ENCODE results near the gene CABYR. TPM values are rescaled to one million over a fixed set of nuclear protein-coding genes. Genes with fewer than 3 reads are reported as not detected.

Gene CABYR
- polyA plus RNA-seq, 1 donor (not counting 4 experiments of a cell fraction or from before 2014, with no cell fraction given), result 7.7 TPM

DNA sequence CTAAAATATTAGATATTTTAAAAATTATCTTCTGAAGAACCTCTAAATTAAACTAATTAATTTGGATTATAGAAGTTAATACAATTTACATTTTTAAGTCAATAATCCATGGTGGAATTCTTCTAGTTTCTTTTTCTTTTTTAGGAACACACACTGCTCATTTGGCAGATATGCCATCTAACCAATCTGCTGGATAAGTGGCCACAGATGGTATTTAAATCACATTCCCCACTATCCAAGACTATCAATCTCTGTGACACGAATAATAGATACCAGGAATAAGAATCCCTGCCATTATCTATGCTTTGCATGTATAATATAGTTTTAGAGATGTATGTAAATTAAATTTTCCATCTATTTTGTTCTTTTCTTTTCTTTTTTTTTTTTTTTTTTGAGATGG lies 58.5 kb downstream of the CABYR start:
- Histone ChIP-seq H3K36me3 (ENCODE audit: control insufficient read depth in 2 of 2, extremely low read depth in 1 of 2, insufficient read depth in 2 of 2, low read length in 2 of 2) (peaks cover 0 to 3% of the 10 kb centered on the region in 2 experiments), H3K9ac (ENCODE audit: control insufficient read depth, extremely low read depth, insufficient read depth, low read length) (no peak overlapping the region), H3K79me2 (ENCODE audit: control insufficient read depth, insufficient read depth, low read length) (no peaks in the 10 kb centered on the region), H3K27ac (ENCODE audit: control insufficient read depth, insufficient read depth, low read length) (no peak overlapping the region), H3K9me3 (ENCODE audit: control insufficient read depth, low read depth, low read length) (no peaks in the 10 kb centered on the region), H4K20me1 (ENCODE audit: control insufficient read depth, extremely low read depth, insufficient read depth, low read length) (no peaks in the 10 kb centered on the region), H3K9me1 (ENCODE audit: control insufficient read depth, extremely low read depth, insufficient read depth, low read length) (no peaks in the 10 kb centered on the region), H3K4me1 (ENCODE audit: control insufficient read depth, extremely low read depth, insufficient read depth, low read length) (no peaks in the 10 kb centered on the region), H3K27me3 (ENCODE audit: control insufficient read depth, extremely low read depth, insufficient read depth, low read length) (no peaks in the 10 kb centered on the region), H2AFZ (ENCODE audit: control insufficient read depth, low read length) (no peak overlapping the region), H3K4me2 (ENCODE audit: control insufficient read depth, extremely low read depth, insufficient read depth, low read depth, low read length) (no peak overlapping the region), H3K4me3 (ENCODE audit: control insufficient read depth in 2 of 3, extremely low read depth in 1 of 3, insufficient read depth in 2 of 3, low read depth in 1 of 3, low read length in 3 of 3) (no peak overlapping the region)
- TF ChIP-seq CTCF (optimal IDR thresholded peaks at IDR 0.05 in 1 of 3, IDR thresholded peaks at IDR 0.05 in 1 of 3, conservative IDR thresholded peaks at IDR 0.05 in 1 of 3; ENCODE audit: extremely low read depth in 1 of 3, insufficient read depth in 2 of 3, low read length in 3 of 3) (no peak), EZH2 (IDR thresholded peaks at IDR 0.05; ENCODE audit: low read length) (no peak)
- no peak for FAIRE-seq
- dilution Hi-C loops (cut with MboI; ENCODE audit: extremely low pct_ligation_motif_present, low sequenced_read_pairs), result no loop called here
- no peak for DNase-seq (ENCODE audit: low read depth, low spot score)

- Histone ChIP-seq H3K9me1 (ENCODE audit: control insufficient read depth, extremely low read depth, insufficient read depth, low read length) (no peaks in the 10 kb centered on the region), H4K20me1 (ENCODE audit: control insufficient read depth, extremely low read depth, insufficient read depth, low read length) (no peaks in the 10 kb centered on the region), H3K4me2 (ENCODE audit: control insufficient read depth, extremely low read depth, insufficient read depth, low read depth, low read length) (no peak overlapping the region), H3K9ac (ENCODE audit: control insufficient read depth, extremely low read depth, insufficient read depth, low read length) (no peak overlapping the region), H3K27ac (ENCODE audit: control insufficient read depth, insufficient read depth, low read length) (no peak overlapping the region), H2AFZ (ENCODE audit: control insufficient read depth, low read length) (no peak overlapping the region), H3K4me1 (ENCODE audit: control insufficient read depth, extremely low read depth, insufficient read depth, low read length) (no peaks in the 10 kb centered on the region), H3K4me3 (ENCODE audit: control insufficient read depth in 2 of 3, extremely low read depth in 1 of 3, insufficient read depth in 2 of 3, low read depth in 1 of 3, low read length in 3 of 3) (no peak overlapping the region), H3K79me2 (ENCODE audit: control insufficient read depth, insufficient read depth, low read length) (no peaks in the 10 kb centered on the region), H3K27me3 (ENCODE audit: control insufficient read depth, extremely low read depth, insufficient read depth, low read length) (no peaks in the 10 kb centered on the region), H3K9me3 (ENCODE audit: control insufficient read depth, low read depth, low read length) (no peaks in the 10 kb centered on the region), H3K36me3 (ENCODE audit: control insufficient read depth in 2 of 2, extremely low read depth in 1 of 2, insufficient read depth in 2 of 2, low read length in 2 of 2) (peaks cover 0 to 3% of the 10 kb centered on the region in 2 experiments)
- no peak for FAIRE-seq
- no peak for DNase-seq (ENCODE audit: low read depth, low spot score)
- dilution Hi-C loops (cut with MboI; ENCODE audit: extremely low pct_ligation_motif_present, low sequenced_read_pairs), result no loop called here
- TF ChIP-seq EZH2 (IDR thresholded peaks at IDR 0.05; ENCODE audit: low read length) (no peak), CTCF (optimal IDR thresholded peaks at IDR 0.05 in 1 of 3, IDR thresholded peaks at IDR 0.05 in 1 of 3, conservative IDR thresholded peaks at IDR 0.05 in 1 of 3; ENCODE audit: extremely low read depth in 1 of 3, insufficient read depth in 2 of 3, low read length in 3 of 3) (no peak)
Measured at GRCh38 chr18:24198461-24198860, 59.6 kb downstream of the CABYR start.

Data from keratinocyte (primary cell).